Parathyroid adenoma (tissue), 2 donors: ENCODE results near the gene LRRC71.

Experiments
- H2AFZ ChIP-seq: fragments of 300-600 bp; sonication (generic); one replicate; pipeline ENCODE4 v1.7.0; 2017; ENCODE audit warnings: antibody characterized with exemption, mild to moderate bottlenecking
- H3K27ac ChIP-seq: fragments of 300-600 bp; sonication (generic); one replicate; pipeline ENCODE4 v1.7.0; 2017
- H3K27me3 ChIP-seq: fragments of 300-600 bp; sonication (generic); one replicate; pipeline ENCODE4 v1.7.0; 2017; ENCODE audit warnings: low read length; ENCODE audit not compliant: control insufficient read depth, insufficient read depth
- H3K36me3 ChIP-seq: fragments of 300-600 bp; sonication (generic); one replicate; pipeline ENCODE4 v1.7.0; 2017; ENCODE audit warnings: low read length; ENCODE audit not compliant: control insufficient read depth, insufficient read depth
- H3K4me1 ChIP-seq: fragments of 300-600 bp; sonication (generic); one replicate; pipeline ENCODE4 v1.7.0; 2017; ENCODE audit warnings: control low read depth
- H3K4me2 ChIP-seq: fragments of 300-600 bp; sonication (generic); one replicate; pipeline ENCODE4 v1.7.0; 2017; ENCODE audit warnings: low read length
- H3K4me3 ChIP-seq: fragments of 300-600 bp; sonication (generic); one replicate; pipeline ENCODE4 v1.7.0; 2017; ENCODE audit warnings: low read depth, low read length
- H3K79me2 ChIP-seq: fragments of 300-600 bp; sonication (generic); one replicate; pipeline ENCODE4 v1.7.0; 2017; ENCODE audit warnings: control low read depth
- H3K9ac ChIP-seq: fragments of 300-600 bp; sonication (generic); one replicate; pipeline ENCODE4 v1.7.0; 2017; ENCODE audit warnings: mild to moderate bottlenecking
- H3K9me3 ChIP-seq: fragments of 300-600 bp; sonication (generic); one replicate; pipeline ENCODE4 v1.7.0; 2017; ENCODE audit warnings: low read length; ENCODE audit not compliant: control insufficient read depth
- CTCF ChIP-seq: fragments of 300-600 bp; sonication (generic); IDR thresholded peaks from one replicate; pipeline ENCODE4 v1.7.0; 2017; ENCODE audit warnings: antibody characterized with exemption, mild to moderate bottlenecking
- donor health status: primary hyperparathyroidism.

The LRRC71 gene

GRCh38 chr1:156929596-156930238 is 9.3 kb downstream of the LRRC71 start:
- H3K79me2 ChIP-seq, result no peaks in the 10 kb centered on the region
- no peak overlapping the region for H2AFZ ChIP-seq
- no peak for TF ChIP-seq CTCF
- H3K9ac ChIP-seq, result no peak overlapping the region
- H3K36me3 ChIP-seq, result no peaks in the 10 kb centered on the region
- H3K9me3 ChIP-seq, result no peaks in the 10 kb centered on the region
- no peak overlapping the region for H3K4me2 ChIP-seq
- no peaks in the 10 kb centered on the region for H3K27me3 ChIP-seq
- H3K4me3 ChIP-seq, result no peak overlapping the region
- H3K27ac ChIP-seq, result no peak overlapping the region
- no peaks in the 10 kb centered on the region for H3K4me1 ChIP-seq

- no peaks in the 10 kb centered on the region for H3K36me3 ChIP-seq
- H2AFZ ChIP-seq, result no peak overlapping the region
- H3K4me3 ChIP-seq, result no peak overlapping the region
- H3K27ac ChIP-seq, result no peak overlapping the region
- no peaks in the 10 kb centered on the region for H3K27me3 ChIP-seq
- TF ChIP-seq CTCF, result no peak
- no peaks in the 10 kb centered on the region for H3K79me2 ChIP-seq
- no peak overlapping the region for H3K9ac ChIP-seq
- H3K4me2 ChIP-seq, result no peak overlapping the region
- H3K4me1 ChIP-seq, result no peaks in the 10 kb centered on the region
- H3K9me3 ChIP-seq, result no peaks in the 10 kb centered on the region
Observed at GRCh38 chr1:156930483-156930882, 10.1 kb downstream of the LRRC71 start.

- no peaks in the 10 kb centered on the region for H3K27me3 ChIP-seq
- H3K4me3 ChIP-seq, result no peak overlapping the region
- H3K79me2 ChIP-seq, result no peaks in the 10 kb centered on the region
- no peak overlapping the region for H3K27ac ChIP-seq
- H3K36me3 ChIP-seq, result no peaks in the 10 kb centered on the region
- no peaks in the 10 kb centered on the region for H3K9me3 ChIP-seq
- no peak overlapping the region for H3K9ac ChIP-seq
- no peaks in the 10 kb centered on the region for H3K4me1 ChIP-seq
- no peak overlapping the region for H3K4me2 ChIP-seq
- no peak for TF ChIP-seq CTCF
- no peak overlapping the region for H2AFZ ChIP-seq
Observed at GRCh38 chr1:156931211-156931952, 10.9 kb downstream of the LRRC71 start.

- H3K27ac ChIP-seq, result no peak overlapping the region
- no peaks in the 10 kb centered on the region for H3K4me1 ChIP-seq
- H3K27me3 ChIP-seq, result no peaks in the 10 kb centered on the region
- H3K9ac ChIP-seq, result no peak overlapping the region
- no peaks in the 10 kb centered on the region for H3K79me2 ChIP-seq
- TF ChIP-seq CTCF, result no peak
- no peak overlapping the region for H2AFZ ChIP-seq
- H3K9me3 ChIP-seq, result no peaks in the 10 kb centered on the region
- H3K4me3 ChIP-seq, result no peak overlapping the region
- no peak overlapping the region for H3K4me2 ChIP-seq
- no peaks in the 10 kb centered on the region for H3K36me3 ChIP-seq
Observed at GRCh38 chr1:156931974-156932710, 11.7 kb downstream of the LRRC71 start.
